SK-N-SH treated with all-trans-retinoic acid at 6 μM for 48 hours (cell line): ENCODE data around the gene RAET1G.
"Not testable (repeated sequence)": the region's sequence is repeated elsewhere in the genome, so short reads cannot be mapped to it uniquely, and the experiment has no call there.

Experiments
- ATAC-seq: fragments of 200-7000 bp; cut with Tn5 transposase; 3 replicates; pipeline ENCODE4 v1.9.1; 2020; ENCODE audit warnings: mild to moderate bottlenecking, moderate library complexity
- ARNTL ChIP-seq: fragments of 450-650 bp; formaldehyde crosslinking; IDR thresholded peaks from 2 replicates; pipeline ENCODE4 v1.5.0; 2020; ENCODE audit warnings: low read depth, mild to moderate bottlenecking, moderate library complexity, borderline replicate concordance
- BACH2 ChIP-seq: fragments of 250-450 bp; sonication (Bioruptor Pico); IDR thresholded peaks from 2 replicates; pipeline ENCODE4 v1.9.0; 2021; ENCODE audit warnings: mild to moderate bottlenecking, borderline replicate concordance
- CREB5 ChIP-seq: fragments of 250-450 bp; sonication (Bioruptor Pico); IDR thresholded peaks from 2 replicates; pipeline ENCODE4 v1.5.1; 2020; ENCODE audit warnings: low read depth, mild to moderate bottlenecking, moderate library complexity
- CSDC2 ChIP-seq: fragments of 250-450 bp; sonication (Bioruptor Pico); IDR thresholded peaks from 2 replicates; pipeline ENCODE4 v1.5.0; 2020; ENCODE audit warnings: mild to moderate bottlenecking, moderate library complexity
- ESRRG ChIP-seq: fragments of 250-450 bp; sonication (Bioruptor Pico); IDR thresholded peaks from 2 replicates; pipeline ENCODE4 v1.6.1; 2021; ENCODE audit warnings: mild to moderate bottlenecking
- GLIS3 ChIP-seq: fragments of 250-450 bp; sonication (Bioruptor Pico); IDR thresholded peaks from 2 replicates; pipeline ENCODE4 v1.5.0; 2020; ENCODE audit warnings: mild to moderate bottlenecking, moderate library complexity
- ISL1 ChIP-seq: fragments of 250-450 bp; sonication (Bioruptor Pico); IDR thresholded peaks from 2 replicates; pipeline ENCODE4 v2.1.2; 2022; ENCODE audit warnings: mild to moderate bottlenecking, moderate library complexity
- OSR1 ChIP-seq: fragments of 250-450 bp; sonication (Bioruptor Pico); IDR thresholded peaks from 2 replicates; pipeline ENCODE4 v1.8.0; 2022; ENCODE audit warnings: moderate library complexity, mild to moderate bottlenecking, inconsistent platforms
- PPARA ChIP-seq: fragments of 250-450 bp; sonication (Bioruptor Pico); IDR thresholded peaks from 2 replicates; pipeline ENCODE4 v1.5.0; 2020; ENCODE audit warnings: mild to moderate bottlenecking, borderline replicate concordance
- RARB ChIP-seq: fragments of 250-450 bp; sonication (Bioruptor Pico); IDR thresholded peaks from 2 replicates; pipeline ENCODE4 v1.8.0; 2021; ENCODE audit warnings: mild to moderate bottlenecking, moderate library complexity
- SNAI2 ChIP-seq: fragments of 250-450 bp; sonication (Bioruptor Pico); IDR thresholded peaks from 2 replicates; pipeline ENCODE4 v1.5.0; 2020; ENCODE audit warnings: mild to moderate bottlenecking, moderate library complexity
- TOX ChIP-seq: fragments of 250-450 bp; sonication (Bioruptor Pico); IDR thresholded peaks from 2 replicates; pipeline ENCODE4 v1.8.0; 2021; ENCODE audit warnings: mild to moderate bottlenecking, moderate library complexity, borderline replicate concordance
- TSHZ2 ChIP-seq: fragments of 250-450 bp; sonication (Bioruptor Pico); IDR thresholded peaks from 2 replicates; pipeline ENCODE4 v1.5.0; 2020; ENCODE audit warnings: mild to moderate bottlenecking, moderate library complexity
- ZFP3 ChIP-seq: fragments of 250-450 bp; sonication (Bioruptor Pico); IDR thresholded peaks from 2 replicates; pipeline ENCODE4 v1.5.0; 2020; ENCODE audit warnings: mild to moderate bottlenecking, moderate library complexity
- ZFP30 ChIP-seq: fragments of 450-650 bp; formaldehyde crosslinking; IDR thresholded peaks from 2 replicates; pipeline ENCODE4 v1.5.0; 2022; ENCODE audit warnings: mild to moderate bottlenecking, moderate library complexity
- ZNF565 ChIP-seq: fragments of 450-650 bp; formaldehyde crosslinking; conservative IDR thresholded peaks from 2 replicates; pipeline ENCODE4 v1.5.0; 2020; ENCODE audit warnings: low read depth, mild to moderate bottlenecking, moderate library complexity
- ZNF70 ChIP-seq: fragments of 450-650 bp; formaldehyde crosslinking; IDR thresholded peaks from 2 replicates; pipeline ENCODE4 v1.5.0; 2020; ENCODE audit warnings: mild to moderate bottlenecking, moderate library complexity
- ZNF8 ChIP-seq: fragments of 450-650 bp; formaldehyde crosslinking; IDR thresholded peaks from 2 replicates; pipeline ENCODE4 v1.5.0; 2020; ENCODE audit warnings: mild to moderate bottlenecking, moderate library complexity
- TF ChIP-seq, protein P1 (sequence below): fragments of 250-450 bp; sonication (Bioruptor Pico); IDR thresholded peaks from 2 replicates; pipeline ENCODE4 v1.8.0; 2020; ENCODE audit warnings: mild to moderate bottlenecking, moderate library complexity, borderline replicate concordance

RAET1G gene, protein sequence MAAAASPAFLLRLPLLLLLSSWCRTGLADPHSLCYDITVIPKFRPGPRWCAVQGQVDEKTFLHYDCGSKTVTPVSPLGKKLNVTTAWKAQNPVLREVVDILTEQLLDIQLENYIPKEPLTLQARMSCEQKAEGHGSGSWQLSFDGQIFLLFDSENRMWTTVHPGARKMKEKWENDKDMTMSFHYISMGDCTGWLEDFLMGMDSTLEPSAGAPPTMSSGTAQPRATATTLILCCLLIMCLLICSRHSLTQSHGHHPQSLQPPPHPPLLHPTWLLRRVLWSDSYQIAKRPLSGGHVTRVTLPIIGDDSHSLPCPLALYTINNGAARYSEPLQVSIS

DNA sequence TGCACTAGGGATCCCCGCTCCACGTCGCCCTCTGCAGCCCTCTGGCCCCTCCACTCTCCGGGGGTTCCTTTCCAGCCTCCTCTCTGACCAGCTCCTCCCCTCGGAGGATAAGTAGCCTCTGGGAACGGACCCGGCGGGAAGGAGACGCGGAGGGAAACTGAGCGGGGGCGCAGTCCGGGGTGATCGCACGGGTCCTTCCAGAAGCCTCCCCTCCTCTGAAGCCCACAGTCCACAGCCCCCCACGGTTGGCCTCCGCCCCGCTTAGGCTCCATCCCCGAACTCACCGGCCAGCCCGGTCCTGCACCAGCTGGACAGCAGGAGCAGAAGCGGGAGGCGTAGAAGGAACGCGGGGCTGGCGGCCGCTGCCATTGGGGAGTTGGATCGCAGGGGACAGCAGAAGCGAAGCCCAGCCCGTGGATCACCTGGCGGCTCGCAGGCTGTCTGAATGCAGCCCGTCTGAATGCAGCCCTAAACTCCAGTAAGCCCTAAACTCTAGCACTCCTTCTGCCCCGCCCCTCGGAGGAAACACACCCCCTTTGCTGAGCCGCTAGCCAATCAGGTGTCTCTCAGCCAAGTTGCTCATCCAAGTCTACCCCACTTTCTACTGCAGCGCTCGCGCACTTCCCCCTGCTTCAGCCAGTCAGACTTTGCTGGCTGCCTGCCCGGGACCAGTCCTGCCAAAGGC lies at the start of gene RAET1G:
RAET1G (minus strand) TSS at position 480 of the 685 bp plus-strand sequence; CDS start at position 369, 111 bp downstream.
- TF ChIP-seq ZFP3 (CRISPR knock-in tag) (no peak), PPARA (CRISPR knock-in tag) (no peak), TOX (CRISPR knock-in tag) (no peak), CSDC2 (CRISPR knock-in tag) (no peak), CREB5 (CRISPR knock-in tag) (no peak), TSHZ2 (no peak), ZNF70 (CRISPR knock-in tag) (no peak), ZNF8 (no peak)
- TF ChIP-seq, protein P1, sequence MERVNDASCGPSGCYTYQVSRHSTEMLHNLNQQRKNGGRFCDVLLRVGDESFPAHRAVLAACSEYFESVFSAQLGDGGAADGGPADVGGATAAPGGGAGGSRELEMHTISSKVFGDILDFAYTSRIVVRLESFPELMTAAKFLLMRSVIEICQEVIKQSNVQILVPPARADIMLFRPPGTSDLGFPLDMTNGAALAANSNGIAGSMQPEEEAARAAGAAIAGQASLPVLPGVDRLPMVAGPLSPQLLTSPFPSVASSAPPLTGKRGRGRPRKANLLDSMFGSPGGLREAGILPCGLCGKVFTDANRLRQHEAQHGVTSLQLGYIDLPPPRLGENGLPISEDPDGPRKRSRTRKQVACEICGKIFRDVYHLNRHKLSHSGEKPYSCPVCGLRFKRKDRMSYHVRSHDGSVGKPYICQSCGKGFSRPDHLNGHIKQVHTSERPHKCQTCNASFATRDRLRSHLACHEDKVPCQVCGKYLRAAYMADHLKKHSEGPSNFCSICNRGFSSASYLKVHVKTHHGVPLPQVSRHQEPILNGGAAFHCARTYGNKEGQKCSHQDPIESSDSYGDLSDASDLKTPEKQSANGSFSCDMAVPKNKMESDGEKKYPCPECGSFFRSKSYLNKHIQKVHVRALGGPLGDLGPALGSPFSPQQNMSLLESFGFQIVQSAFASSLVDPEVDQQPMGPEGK (CRISPR knock-in tag): no peak
- ATAC-seq: peak; percentile 90

GRCh38 chr6:149969635-149970034 lies 46.7 kb upstream of the RAET1G start:
- ATAC-seq: no peak
- TF ChIP-seq ARNTL (CRISPR knock-in tag): no peak
- no peak for TF ChIP-seq ZFP30 (CRISPR knock-in tag)
- TF ChIP-seq ZFP3 (CRISPR knock-in tag): no peak
- no peak for TF ChIP-seq ZNF70 (CRISPR knock-in tag)
- no peak for TF ChIP-seq PPARA (CRISPR knock-in tag)
- TF ChIP-seq RARB (CRISPR knock-in tag): no peak
- TF ChIP-seq, all 23 proteins: peak for 0

DNA sequence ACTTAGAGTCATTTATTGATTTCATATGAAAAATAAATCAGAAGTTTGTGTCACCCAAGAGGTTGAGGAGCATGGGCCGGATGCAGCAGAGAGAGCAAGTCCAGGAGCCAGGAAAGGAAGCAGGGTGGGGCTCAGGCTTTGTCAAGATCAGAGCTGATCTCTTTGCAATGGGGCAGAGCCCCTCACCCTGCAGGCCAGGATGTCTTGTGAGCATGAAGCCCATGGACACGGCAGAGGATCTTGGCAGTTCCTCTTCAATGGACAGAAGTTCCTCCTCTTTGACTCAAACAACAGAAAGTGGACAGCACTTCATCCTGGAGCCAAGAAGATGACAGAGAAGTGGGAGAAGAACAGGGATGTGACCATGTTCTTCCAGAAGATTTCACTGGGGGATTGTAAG lies 46.0 kb upstream of the RAET1G start:
- ATAC-seq: not testable (repeated sequence)

DNA sequence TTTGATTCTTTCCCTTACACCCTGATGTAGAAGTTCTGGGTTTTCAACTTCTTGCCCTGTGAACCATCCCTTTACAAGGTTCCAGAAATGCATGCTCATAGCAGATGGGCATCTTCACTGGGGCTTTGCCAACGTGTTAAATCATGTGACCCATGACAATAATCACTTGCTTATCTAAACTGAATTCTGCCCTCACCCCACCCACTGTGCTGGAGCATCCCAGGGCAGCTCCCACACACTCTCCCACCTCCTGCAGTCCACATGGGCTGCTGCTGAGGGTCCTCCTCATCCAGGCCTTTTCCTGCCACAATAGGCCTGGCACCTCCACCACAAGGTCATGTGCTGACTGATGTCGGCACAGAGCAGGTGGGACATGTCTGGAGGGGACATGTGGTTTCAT lies 45.1 kb upstream of the RAET1G start:
- not testable (repeated sequence) for ATAC-seq

GRCh38 chr6:149967591-149967990 lies 44.7 kb upstream of the RAET1G start:
- TF ChIP-seq ZNF70 (CRISPR knock-in tag) (no peak), BACH2 (CRISPR knock-in tag) (no peak)
- ATAC-seq: no peak

DNA sequence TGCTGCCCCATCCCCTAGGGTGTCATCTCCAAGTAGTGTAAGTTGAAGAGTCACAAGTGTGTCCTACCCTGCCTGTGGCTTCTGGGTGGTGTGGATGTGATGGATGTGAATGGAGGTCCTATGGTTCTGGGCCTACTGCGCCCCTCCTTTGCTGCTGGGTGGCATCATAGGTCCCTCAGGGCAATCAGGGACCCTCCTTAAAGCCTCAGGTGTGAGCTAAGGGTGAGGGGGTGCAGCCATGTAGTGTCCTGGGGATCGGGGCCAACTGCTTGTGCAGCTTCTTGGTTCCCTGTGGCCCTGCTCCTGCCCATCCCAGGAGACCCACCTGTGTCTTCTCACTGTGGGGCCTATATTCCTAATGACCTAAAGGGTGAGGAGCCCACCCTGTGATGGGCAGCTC lies 43.4 kb upstream of the RAET1G start:
- ATAC-seq: not testable (repeated sequence)

- ATAC-seq: peak; percentile 40
- TF ChIP-seq ZNF8 (no peak), CSDC2 (CRISPR knock-in tag) (no peak), ISL1 (CRISPR knock-in tag) (no peak), ZNF565 (CRISPR knock-in tag) (no peak), RARB (CRISPR knock-in tag) (no peak), ZNF70 (CRISPR knock-in tag) (no peak), SNAI2 (no peak), GLIS3 (CRISPR knock-in tag) (no peak), CREB5 (CRISPR knock-in tag) (no peak), PPARA (CRISPR knock-in tag) (no peak), OSR1 (no peak), TOX (CRISPR knock-in tag) (no peak), ZFP3 (CRISPR knock-in tag) (no peak), ESRRG (no peak), ARNTL (CRISPR knock-in tag) (no peak), ZFP30 (CRISPR knock-in tag) (no peak)
These were observed 42.5 kb upstream of the RAET1G start for GRCh38 chr6:149965194-149966020.
